Skeletal muscle tissue (tissue), 4 donors: ENCODE data around the gene TRIAP1. TPM values are rescaled to one million over a fixed set of nuclear protein-coding genes. Genes with fewer than 3 reads are reported as not detected.
A peak's percentile ranks its signal among the peaks of the same experiment; 100 is the strongest.
"Not testable (repeated sequence)": the region's sequence is repeated elsewhere in the genome, so short reads cannot be mapped to it uniquely, and the experiment has no call there.

Experiments
- H3K27ac ChIP-seq: one replicate; pipeline ENCODE4 v1.7.0; 2013; ENCODE audit warnings: mild to moderate bottlenecking, low read depth, low read length, inconsistent platforms
- H3K27me3 ChIP-seq, 3 donors: one replicate each; pipeline ENCODE4 v1.7.0; 2013; ENCODE audit warnings: low read length in 3 of 3; ENCODE audit not compliant: control insufficient read depth in 3 of 3, insufficient read depth in 3 of 3
- H3K36me3 ChIP-seq, 3 donors: one replicate each; pipeline ENCODE4 v1.7.0; 2013; ENCODE audit warnings: low read length in 3 of 3; ENCODE audit not compliant: control insufficient read depth in 3 of 3, insufficient read depth in 3 of 3
- H3K4me1 ChIP-seq, 3 donors: one replicate each; pipeline ENCODE4 v1.7.0; 2013; ENCODE audit warnings: low read length in 3 of 3, mild to moderate bottlenecking in 3 of 3; ENCODE audit not compliant: control insufficient read depth in 3 of 3, insufficient read depth in 3 of 3
- H3K4me3 ChIP-seq, 3 donors: one replicate each; pipeline ENCODE4 v1.7.0; 2013; ENCODE audit warnings: low read length in 3 of 3
- H3K9ac ChIP-seq, 3 donors: one replicate each; pipeline ENCODE4 v1.7.0; 2013; ENCODE audit warnings: low read length in 3 of 3, mild to moderate bottlenecking in 3 of 3, moderate library complexity in 2 of 3, low read depth in 1 of 3
- H3K9me3 ChIP-seq, 3 donors: one replicate each; pipeline ENCODE4 v1.7.0; 2013; ENCODE audit warnings: low read length in 3 of 3; ENCODE audit not compliant: control insufficient read depth in 3 of 3
- total RNA-seq: library from RNA; depleted of rRNA; stranded (reverse); fragments of >200 nt; gene quantifications from one replicate; pipeline ENCODE4 v1.2.3, GENCODE V29; 2014
- donor health status: Osteomylitis.

The TRIAP1 gene
- total RNA-seq, 1 donor from 2014 or later = 18.8 TPM

DNA sequence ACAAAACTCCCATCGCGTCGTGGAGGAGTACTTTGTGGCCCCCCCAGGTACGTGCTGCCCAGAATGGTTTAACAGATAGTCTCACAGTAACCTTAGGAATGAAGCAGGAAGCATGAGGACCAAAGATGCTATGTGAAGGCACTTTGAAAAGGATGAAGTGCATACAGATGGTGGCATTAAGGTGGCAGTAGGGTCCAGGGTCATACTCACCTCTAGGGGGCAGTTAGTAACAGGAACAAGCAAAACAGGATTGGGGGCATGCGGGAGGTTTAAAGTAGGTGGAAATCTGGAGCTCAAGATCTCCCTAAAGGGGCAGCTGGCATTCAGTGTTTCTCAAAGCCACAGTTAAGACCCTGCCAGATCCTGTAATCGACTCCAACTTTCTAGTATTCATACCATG is 10.9 kb upstream of the TRIAP1 start:
- no peak overlapping the region for H3K9ac ChIP-seq
- no peaks in the 10 kb centered on the region for H3K4me1 ChIP-seq
- no peaks in the 10 kb centered on the region for H3K27me3 ChIP-seq
- H3K36me3 ChIP-seq = peaks cover 35 to 54% (median 52%) of the 10 kb centered on the region in 3 donors
- no peaks in the 10 kb centered on the region for H3K9me3 ChIP-seq
- no peak overlapping the region for H3K27ac ChIP-seq
- H3K4me3 ChIP-seq = no peak overlapping the region

DNA sequence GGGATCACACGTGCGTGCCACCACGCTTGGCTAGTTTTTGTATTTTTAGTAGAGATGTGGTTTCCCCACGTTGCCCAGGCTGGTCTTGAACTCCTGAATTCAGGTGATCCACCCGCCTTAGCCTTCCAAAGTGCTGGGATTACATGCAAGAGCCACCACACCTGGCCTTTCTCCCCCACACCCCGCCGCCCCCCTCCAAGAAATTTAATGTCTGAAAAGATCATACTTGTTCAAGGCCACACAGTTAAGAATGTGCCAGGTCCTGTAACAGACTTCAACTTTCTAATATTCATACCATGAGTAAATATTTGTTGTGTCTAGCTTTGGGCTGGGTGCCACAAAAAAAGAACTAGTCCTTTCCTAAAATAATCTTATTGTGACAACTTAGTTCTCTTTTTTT is 9.1 kb upstream of the TRIAP1 start:
- Histone ChIP-seq H3K9ac (no peak overlapping the region), H3K9me3 (no peaks in the 10 kb centered on the region), H3K36me3 (peaks cover 28 to 44% (median 42%) of the 10 kb centered on the region in 3 donors), H3K27ac (no peak overlapping the region), H3K4me1 (no peaks in the 10 kb centered on the region), H3K27me3 (no peaks in the 10 kb centered on the region), H3K4me3 (no peak overlapping the region)

DNA sequence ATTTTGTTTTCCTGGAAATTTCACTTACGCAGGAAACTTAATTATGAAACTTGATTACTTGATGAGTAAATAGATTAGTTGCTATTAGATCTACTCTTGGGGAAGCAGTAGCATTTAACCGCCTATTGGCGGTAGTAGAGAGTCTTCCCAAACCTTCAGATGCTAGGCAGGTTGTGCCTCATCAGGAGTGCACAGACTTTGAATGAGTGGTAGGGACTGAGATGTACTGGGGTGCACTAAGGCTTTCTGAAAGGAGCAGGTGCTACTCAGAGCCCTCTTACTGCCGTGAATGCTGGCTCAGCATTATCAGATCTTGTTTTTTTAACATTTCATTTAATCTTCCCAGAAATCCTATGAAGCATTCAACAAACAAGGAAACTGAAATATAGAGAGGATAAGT is 7.8 kb upstream of the TRIAP1 start:
- Histone ChIP-seq H3K4me3 (no peak overlapping the region), H3K36me3 (peaks cover 22 to 35% (median 35%) of the 10 kb centered on the region in 3 donors), H3K9me3 (no peaks in the 10 kb centered on the region), H3K9ac (no peak overlapping the region), H3K27ac (no peak overlapping the region), H3K4me1 (no peaks in the 10 kb centered on the region), H3K27me3 (no peaks in the 10 kb centered on the region)

DNA sequence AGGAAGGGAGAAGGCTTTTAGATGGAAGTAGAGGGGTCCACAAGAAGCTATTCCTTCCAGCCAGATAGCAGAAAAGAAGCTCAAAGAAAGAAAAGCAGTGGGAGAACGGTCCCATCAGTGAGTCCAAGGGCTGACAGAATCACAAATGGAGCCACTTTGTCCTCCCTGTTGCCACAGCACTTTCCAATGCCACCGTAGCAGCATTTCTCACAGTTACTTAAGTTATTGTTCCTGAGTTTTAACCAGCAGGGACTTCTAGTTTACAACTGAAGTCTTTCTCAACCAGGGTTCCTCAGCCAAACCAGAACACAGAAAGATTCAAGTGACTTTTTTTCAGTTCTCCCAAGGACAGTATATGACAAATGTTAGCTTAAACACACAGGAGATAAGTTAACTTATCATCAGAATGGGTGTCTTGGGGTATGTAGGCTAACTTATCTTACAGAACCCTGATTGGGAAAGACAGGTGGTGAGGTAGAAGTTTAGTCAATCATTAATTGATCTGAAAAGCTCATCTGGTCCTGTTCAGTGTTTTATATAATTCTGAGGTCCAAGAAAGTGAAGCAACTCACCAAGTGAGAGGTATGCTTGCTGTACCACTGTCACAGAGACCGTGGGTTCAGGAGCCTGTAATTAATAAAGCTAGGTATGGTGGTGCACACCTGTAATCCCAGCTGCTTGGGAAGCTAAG is 7.0 kb upstream of the TRIAP1 start:
- no peaks in the 10 kb centered on the region for H3K9me3 ChIP-seq
- no peak overlapping the region for H3K9ac ChIP-seq
- no peaks in the 10 kb centered on the region for H3K4me1 ChIP-seq
- no peak overlapping the region for H3K4me3 ChIP-seq
- no peak overlapping the region for H3K27ac ChIP-seq
- no peaks in the 10 kb centered on the region for H3K27me3 ChIP-seq
- peaks cover 22 to 29% (median 29%) of the 10 kb centered on the region in 3 donors for H3K36me3 ChIP-seq

DNA sequence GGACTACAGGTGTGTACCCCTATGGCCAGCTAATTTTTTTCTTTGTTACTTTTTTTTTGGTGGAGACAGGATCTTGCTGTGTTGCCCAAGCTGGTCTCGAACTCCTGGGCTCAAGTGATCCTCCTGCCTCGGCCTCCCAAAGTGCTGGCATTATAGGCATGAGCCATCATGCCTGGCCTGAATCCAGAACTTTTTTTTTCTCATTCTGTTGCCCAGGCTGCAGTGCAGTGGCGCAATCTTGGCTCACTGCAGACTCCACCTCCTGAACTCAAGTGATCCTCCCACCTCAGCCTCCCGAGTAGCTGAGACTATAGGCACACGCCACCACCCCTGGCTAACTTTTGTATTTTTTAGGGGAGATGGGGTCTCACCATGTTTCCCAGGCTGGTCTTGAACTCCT is 6.3 kb upstream of the TRIAP1 start:
- H3K36me3 ChIP-seq = peaks cover 20 to 29% (median 29%) of the 10 kb centered on the region in 3 donors
- H3K4me1 ChIP-seq, H3K27me3 ChIP-seq, H3K9me3 ChIP-seq, H3K27ac ChIP-seq, H3K4me3 ChIP-seq, H3K9ac ChIP-seq: not testable (repeated sequence)

DNA sequence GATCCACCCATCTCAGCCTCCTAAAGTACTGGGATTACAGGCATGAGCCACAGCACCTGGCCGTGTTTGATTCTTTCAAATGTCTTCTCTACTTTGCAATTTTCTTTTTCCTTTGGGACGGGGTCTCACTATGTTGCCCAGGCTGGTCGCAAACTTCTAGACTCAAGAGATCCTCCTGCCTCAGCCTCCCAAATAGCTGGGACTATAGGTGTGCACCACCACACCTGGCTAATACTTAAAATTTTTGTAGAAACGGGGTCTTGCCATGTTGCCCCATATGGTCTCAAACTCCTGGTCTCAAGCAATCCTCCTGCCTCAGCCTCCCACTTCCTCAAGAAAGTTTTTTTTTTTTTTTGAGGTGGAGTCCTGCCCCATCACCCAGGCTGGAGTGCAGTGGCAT is 1.8 kb upstream of the TRIAP1 start:
- peaks cover 11 to 30% (median 24%) of the 10 kb centered on the region in 3 donors for H3K36me3 ChIP-seq
- H3K4me1 ChIP-seq = peaks cover 15 to 33% (median 21%) of the 10 kb centered on the region in 3 donors
- no peak overlapping the region for H3K9ac ChIP-seq
- no peak overlapping the region for H3K27ac ChIP-seq
- no peak overlapping the region for H3K4me3 ChIP-seq
- H3K27me3 ChIP-seq = no peaks in the 10 kb centered on the region
- H3K9me3 ChIP-seq = no peaks in the 10 kb centered on the region

DNA sequence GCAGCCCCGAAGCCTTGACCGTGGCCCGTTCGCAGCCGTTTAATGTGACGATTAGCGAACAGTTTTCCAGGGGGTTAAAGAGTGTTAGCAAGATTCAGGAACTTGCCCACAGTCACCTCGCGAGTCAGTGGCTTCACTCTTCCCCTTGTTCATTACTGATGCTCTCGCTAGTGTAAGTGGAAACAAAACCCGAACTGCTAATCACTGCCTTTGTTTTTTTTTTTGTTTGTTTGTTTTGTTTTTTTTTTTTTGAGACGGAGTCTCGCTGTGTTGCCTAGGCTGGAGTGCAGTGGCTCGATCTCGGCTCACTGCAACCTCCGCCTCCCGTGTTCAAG is 627 bp upstream of the TRIAP1 start:
- H3K9ac ChIP-seq = peak overlapping the region; percentile 95 to 99 (median 97)
- H3K27me3 ChIP-seq, H3K9me3 ChIP-seq: not testable (repeated sequence)
- H3K36me3 ChIP-seq = peaks cover 11 to 32% (median 28%) of the 10 kb centered on the region in 3 donors
- peak overlapping the region; percentile 98 to 100 (median 99) for H3K4me3 ChIP-seq
- peaks cover 15 to 33% (median 21%) of the 10 kb centered on the region in 3 donors for H3K4me1 ChIP-seq
- peak overlapping the region; percentile 88 for H3K27ac ChIP-seq

DNA sequence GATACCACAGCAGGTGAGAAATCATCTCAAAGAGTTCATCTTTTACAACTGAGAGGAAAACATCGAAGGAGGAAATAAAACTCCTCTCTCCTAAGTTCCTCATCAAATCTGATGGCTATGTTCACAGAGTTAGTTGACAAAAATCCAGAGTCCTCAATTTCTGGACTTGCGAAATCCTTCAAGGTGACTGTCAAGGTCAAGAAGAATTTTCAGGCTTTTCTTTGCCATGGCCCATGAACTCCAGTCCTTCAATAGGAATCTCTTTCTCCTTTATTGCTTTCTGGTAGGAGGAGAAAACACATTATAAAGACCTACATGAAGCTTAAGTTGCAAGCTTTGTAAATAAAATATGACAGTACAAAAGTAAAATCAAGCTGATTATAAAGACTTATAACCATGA is 1.5 kb downstream of the TRIAP1 start:
- Histone ChIP-seq H3K4me3 (no peak overlapping the region), H3K36me3 (peaks cover 19 to 41% (median 29%) of the 10 kb centered on the region in 3 donors), H3K9ac (no peak overlapping the region), H3K4me1 (peaks cover 15 to 36% (median 21%) of the 10 kb centered on the region in 3 donors), H3K9me3 (no peaks in the 10 kb centered on the region), H3K27me3 (no peaks in the 10 kb centered on the region), H3K27ac (no peak overlapping the region)

DNA sequence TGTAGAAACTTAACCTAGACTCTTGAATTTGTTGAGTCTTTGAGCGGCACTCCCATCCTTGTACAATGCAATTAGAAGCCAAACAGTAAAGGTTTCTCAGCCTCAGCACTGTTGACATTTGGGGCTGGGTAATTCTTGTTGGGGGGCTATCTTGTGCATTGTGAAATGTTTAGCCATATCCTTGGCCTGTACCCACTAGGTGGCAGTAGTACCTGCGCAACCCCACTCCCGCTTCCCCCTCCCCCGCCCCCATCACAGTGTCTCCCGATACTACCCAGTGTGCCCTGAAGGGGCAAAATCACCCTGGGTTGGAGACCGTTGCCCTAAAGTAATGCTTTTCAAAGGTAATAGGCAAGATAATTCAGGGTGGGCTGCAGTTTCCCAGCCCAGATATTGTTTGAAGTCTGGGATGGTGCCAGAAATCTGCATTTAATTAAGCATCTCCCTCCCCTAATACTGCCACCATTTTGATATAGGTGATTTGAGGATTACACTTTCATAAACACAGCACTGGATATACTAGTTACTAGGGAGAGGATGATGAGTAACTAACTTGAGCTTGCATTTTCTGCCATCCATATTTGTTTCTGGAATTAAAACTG is 6.4 kb downstream of the TRIAP1 start:
- peaks cover 18 to 33% (median 26%) of the 10 kb centered on the region in 3 donors for H3K36me3 ChIP-seq
- H3K4me3 ChIP-seq = no peak overlapping the region
- H3K4me1 ChIP-seq = peaks cover 12 to 24% (median 19%) of the 10 kb centered on the region in 3 donors
- H3K9ac ChIP-seq = no peak overlapping the region
- H3K27ac ChIP-seq = no peak overlapping the region
- H3K27me3 ChIP-seq = no peaks in the 10 kb centered on the region
- no peaks in the 10 kb centered on the region for H3K9me3 ChIP-seq

DNA sequence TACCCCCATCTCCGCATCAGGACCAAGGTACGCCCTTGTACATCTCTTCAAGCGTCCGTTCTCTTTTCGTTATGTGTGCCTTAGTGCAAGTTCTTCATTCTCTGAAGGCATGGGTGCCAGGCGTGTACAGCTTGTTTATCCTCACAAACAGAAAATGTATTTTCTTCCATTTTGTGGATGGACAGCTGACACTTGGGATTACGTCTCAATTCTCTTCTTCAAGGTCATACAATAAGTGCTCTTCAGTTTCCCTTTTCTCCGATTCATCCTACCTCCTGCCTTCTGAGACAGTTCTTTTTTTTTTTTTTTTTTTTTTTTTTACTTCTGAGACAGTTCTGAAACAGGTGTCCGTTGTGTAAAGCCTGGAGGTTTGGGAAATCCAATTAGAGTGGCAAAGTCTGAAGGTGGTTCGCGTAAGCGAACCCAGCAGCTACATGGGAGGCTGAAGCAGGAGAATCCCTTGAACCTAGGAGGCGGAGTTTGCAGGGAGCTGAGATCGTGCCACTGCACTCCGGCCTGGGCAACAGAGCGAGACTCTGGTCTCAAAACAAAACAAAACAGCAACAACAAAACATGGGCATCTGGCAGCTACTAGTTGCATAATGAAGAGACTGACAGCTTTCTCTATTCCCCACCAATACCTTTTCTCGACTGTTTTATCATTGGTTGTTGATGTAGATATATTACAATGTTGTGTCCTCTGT is 7.5 kb downstream of the TRIAP1 start:
- H3K4me1 ChIP-seq = peaks cover 12 to 22% (median 18%) of the 10 kb centered on the region in 3 donors
- no peaks in the 10 kb centered on the region for H3K9me3 ChIP-seq
- peak overlapping the region; percentile 95 to 98 (median 96) for H3K4me3 ChIP-seq
- peak overlapping the region; percentile 88 to 92 (median 88) for H3K9ac ChIP-seq
- peaks cover 18 to 22% (median 18%) of the 10 kb centered on the region in 3 donors for H3K36me3 ChIP-seq
- H3K27ac ChIP-seq = peak overlapping the region; percentile 80
- no peaks in the 10 kb centered on the region for H3K27me3 ChIP-seq
